Neural cell (in vitro differentiated cells): ENCODE measurements around the gene NRP2.

Experiments used
- EP300 ChIP-seq: fragments of 450-650 bp; conservative IDR thresholded peaks from 2 replicates; pipeline ENCODE4 v1.6.1; 2014; ENCODE audit warnings: antibody characterized with exemption, mild to moderate bottlenecking, moderate library complexity; ENCODE audit not compliant: poor library complexity, severe bottlenecking
- EZH2 ChIP-seq: fragments of 200-600, 300-800 bp; shearing (Covaris generic), sonication (generic); IDR thresholded peaks from 2 replicates; pipeline ENCODE4 v1.6.1; 2014; ENCODE audit warnings: antibody characterized with exemption, low read length, borderline replicate concordance, mild to moderate bottlenecking; ENCODE audit not compliant: insufficient read depth, poor library complexity, severe bottlenecking
- MXI1 ChIP-seq: fragments of 450-650 bp; conservative IDR thresholded peaks from 2 replicates; pipeline ENCODE4 v1.6.1; 2014; ENCODE audit warnings: antibody characterized with exemption, mild to moderate bottlenecking; ENCODE audit not compliant: poor library complexity, severe bottlenecking
- POLR2AphosphoS5 ChIP-seq: IDR thresholded peaks from 2 replicates; pipeline ENCODE4 v1.6.1; 2012
- TAF1 ChIP-seq: IDR thresholded peaks from 2 replicates; pipeline ENCODE4 v1.6.1; 2012; ENCODE audit warnings: low read depth
- TF ChIP-seq, protein P1 (sequence below): fragments of 450-650 bp; IDR thresholded peaks from 2 replicates; pipeline ENCODE4 v1.5.1; 2014; ENCODE audit warnings: antibody characterized with exemption, mild to moderate bottlenecking, moderate library complexity; ENCODE audit not compliant: poor library complexity, severe bottlenecking
- TF ChIP-seq, protein P2 (sequence below): IDR thresholded peaks from 2 replicates; pipeline ENCODE4 v1.6.1; 2012; ENCODE audit warnings: borderline replicate concordance

GRCh38 chr2:205665791-205666190 is 16.5 kb upstream of the NRP2 start:
- TF ChIP-seq TAF1: no peak
- TF ChIP-seq, protein P1, sequence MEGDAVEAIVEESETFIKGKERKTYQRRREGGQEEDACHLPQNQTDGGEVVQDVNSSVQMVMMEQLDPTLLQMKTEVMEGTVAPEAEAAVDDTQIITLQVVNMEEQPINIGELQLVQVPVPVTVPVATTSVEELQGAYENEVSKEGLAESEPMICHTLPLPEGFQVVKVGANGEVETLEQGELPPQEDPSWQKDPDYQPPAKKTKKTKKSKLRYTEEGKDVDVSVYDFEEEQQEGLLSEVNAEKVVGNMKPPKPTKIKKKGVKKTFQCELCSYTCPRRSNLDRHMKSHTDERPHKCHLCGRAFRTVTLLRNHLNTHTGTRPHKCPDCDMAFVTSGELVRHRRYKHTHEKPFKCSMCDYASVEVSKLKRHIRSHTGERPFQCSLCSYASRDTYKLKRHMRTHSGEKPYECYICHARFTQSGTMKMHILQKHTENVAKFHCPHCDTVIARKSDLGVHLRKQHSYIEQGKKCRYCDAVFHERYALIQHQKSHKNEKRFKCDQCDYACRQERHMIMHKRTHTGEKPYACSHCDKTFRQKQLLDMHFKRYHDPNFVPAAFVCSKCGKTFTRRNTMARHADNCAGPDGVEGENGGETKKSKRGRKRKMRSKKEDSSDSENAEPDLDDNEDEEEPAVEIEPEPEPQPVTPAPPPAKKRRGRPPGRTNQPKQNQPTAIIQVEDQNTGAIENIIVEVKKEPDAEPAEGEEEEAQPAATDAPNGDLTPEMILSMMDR: no peak
- TF ChIP-seq EZH2: no peak
- no peak for TF ChIP-seq EP300
- TF ChIP-seq POLR2AphosphoS5: no peak
- TF ChIP-seq, protein P2, sequence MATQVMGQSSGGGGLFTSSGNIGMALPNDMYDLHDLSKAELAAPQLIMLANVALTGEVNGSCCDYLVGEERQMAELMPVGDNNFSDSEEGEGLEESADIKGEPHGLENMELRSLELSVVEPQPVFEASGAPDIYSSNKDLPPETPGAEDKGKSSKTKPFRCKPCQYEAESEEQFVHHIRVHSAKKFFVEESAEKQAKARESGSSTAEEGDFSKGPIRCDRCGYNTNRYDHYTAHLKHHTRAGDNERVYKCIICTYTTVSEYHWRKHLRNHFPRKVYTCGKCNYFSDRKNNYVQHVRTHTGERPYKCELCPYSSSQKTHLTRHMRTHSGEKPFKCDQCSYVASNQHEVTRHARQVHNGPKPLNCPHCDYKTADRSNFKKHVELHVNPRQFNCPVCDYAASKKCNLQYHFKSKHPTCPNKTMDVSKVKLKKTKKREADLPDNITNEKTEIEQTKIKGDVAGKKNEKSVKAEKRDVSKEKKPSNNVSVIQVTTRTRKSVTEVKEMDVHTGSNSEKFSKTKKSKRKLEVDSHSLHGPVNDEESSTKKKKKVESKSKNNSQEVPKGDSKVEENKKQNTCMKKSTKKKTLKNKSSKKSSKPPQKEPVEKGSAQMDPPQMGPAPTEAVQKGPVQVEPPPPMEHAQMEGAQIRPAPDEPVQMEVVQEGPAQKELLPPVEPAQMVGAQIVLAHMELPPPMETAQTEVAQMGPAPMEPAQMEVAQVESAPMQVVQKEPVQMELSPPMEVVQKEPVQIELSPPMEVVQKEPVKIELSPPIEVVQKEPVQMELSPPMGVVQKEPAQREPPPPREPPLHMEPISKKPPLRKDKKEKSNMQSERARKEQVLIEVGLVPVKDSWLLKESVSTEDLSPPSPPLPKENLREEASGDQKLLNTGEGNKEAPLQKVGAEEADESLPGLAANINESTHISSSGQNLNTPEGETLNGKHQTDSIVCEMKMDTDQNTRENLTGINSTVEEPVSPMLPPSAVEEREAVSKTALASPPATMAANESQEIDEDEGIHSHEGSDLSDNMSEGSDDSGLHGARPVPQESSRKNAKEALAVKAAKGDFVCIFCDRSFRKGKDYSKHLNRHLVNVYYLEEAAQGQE: no peak
- no peak for TF ChIP-seq MXI1
